GM12873 (cell line): ENCODE results near the gene ABHD17A.

Experiments
- CTCF ChIP-seq: IDR thresholded peaks from 2 replicates; pipeline ENCODE4 v1.5.1; 2012; ENCODE audit warnings: low read depth, mild to moderate bottlenecking, moderate library complexity, low read length, control low read depth; ENCODE audit not compliant: insufficient read depth; ENCODE audit errors: missing control alignments

The ABHD17A gene

DNA sequence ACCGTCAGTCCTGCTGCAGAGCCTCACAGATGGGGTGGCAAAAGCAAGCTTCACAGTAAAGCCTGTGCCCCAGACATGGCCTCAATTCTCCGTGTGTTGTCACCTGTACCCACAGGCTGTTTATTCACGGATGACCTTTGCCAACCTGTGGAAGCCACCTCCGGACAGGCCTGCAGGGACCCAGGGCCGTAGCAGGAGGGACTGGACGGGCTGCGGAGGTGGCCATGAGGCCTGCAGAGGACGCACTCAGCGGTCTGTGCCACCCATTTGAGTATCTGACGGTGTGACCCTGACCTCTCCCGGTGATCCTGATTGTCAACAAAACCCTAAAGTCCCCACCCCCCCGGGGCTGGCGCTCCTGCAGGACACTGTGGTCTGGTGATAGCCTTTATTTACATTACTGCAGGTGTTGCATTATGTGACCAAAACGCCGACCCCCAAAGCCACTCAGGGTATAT is 14.1 kb downstream of the ABHD17A start:
- TF ChIP-seq CTCF, result no peak

GRCh38 chr19:1868971-1869370 is 16.3 kb downstream of the ABHD17A start:
- no peak for TF ChIP-seq CTCF

DNA sequence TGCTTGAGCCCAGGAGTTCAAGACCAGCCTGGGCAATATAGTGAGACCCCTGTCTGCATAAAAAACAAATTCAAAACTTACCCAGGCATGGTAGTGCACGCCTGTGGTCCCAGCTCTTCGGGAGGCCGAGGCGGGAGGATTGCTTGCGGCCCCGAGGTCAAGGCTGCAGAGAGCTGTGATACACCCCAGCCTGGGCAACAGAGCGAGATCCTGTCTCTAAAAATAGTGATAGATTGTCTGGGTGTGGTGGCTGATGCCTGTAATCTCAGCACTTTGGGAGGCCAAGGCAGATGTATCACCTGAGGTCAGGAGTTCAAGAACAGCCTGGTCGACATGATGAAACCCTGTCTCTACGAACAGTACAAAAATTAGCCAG is 18.0 kb downstream of the ABHD17A start:
- TF ChIP-seq CTCF, result no peak

- no peak for TF ChIP-seq CTCF
Measured at GRCh38 chr19:1866693-1867348, 18.5 kb downstream of the ABHD17A start.

- no peak for TF ChIP-seq CTCF
Measured at GRCh38 chr19:1865172-1866010, 19.9 kb downstream of the ABHD17A start.

DNA sequence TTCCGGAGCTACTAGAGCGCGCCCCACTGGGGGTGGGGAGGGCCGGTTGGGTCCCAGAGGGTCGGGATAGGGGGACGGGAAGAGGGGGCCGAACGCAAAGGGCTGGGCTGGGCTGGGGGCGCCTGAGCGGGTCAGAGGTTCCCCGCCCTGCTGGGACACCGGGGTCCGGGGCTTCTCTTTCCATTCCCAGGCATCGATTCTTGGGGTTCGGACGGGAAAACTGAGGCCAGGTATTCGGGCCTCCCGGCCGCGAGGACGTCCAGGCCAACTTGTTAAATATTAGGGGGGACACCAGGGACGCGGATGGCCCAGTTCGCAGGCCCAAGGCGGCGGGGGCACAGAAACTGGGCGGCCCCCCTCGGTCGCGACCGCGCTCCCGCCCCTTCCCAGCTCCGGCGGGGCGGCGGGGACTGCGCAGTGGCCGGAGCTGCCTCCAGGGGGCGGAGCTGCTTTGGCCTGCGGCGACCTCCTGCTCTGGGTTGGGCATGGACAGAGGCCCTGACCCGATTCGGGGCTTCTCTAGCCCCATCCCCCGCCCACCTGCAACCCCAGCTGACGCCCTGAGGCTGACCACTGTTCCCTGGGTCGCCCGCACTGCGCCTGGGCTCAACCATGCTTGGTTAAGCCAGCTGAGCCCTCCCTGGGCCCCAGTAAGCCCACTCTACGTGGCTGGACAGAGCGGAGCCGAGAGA is 20.7 kb downstream of the ABHD17A start:
- peak; percentile 84 for TF ChIP-seq CTCF

- no peak for TF ChIP-seq CTCF
Measured at GRCh38 chr19:1863638-1864479, 21.4 kb downstream of the ABHD17A start.
